RWPE1 (cell line): ENCODE measurements around the gene SECTM1.
"Not testable (repeated sequence)": the region's sequence is repeated elsewhere in the genome, so short reads cannot be mapped to it uniquely, and the experiment has no call there.

Source experiments
- CTCF ChIA-PET: fragments of 350-600 bp; sonication (Branson Sonifier 250); formaldehyde crosslinking; extraction: SDS; loops from one replicate; lab custom pipeline; 2021; lab: Yijun Ruan, JAX
- POLR2A ChIA-PET: fragments of 400-600 bp; formaldehyde crosslinking; extraction: SDS; loops from one replicate; lab custom pipeline; 2020; ENCODE audit warnings: antibody characterized with exemption; ENCODE audit not compliant: low non-redundant PET; lab: Yijun Ruan, JAX
- DNase-seq: peaks from one replicate; pipeline ENCODE4 v3.0.0; 2012; ENCODE audit warnings: low spot score
- H3K27ac ChIP-seq: fragments of 450-650 bp; 2 replicates; pipeline ENCODE4 v1.5.1; 2017
- CTCF ChIP-seq: fragments of 450-650 bp; conservative IDR thresholded peaks from 2 replicates; pipeline ENCODE4 v1.5.1; 2017; ENCODE audit warnings: low read depth, mild to moderate bottlenecking

SECTM1 gene

GRCh38 chr17:82350182-82351030, 16.8 kb upstream of the SECTM1 start:
- POLR2A ChIA-PET = no interaction called here
- no peak overlapping the region for H3K27ac ChIP-seq
- CTCF ChIA-PET = interaction anchor here (0.6 to 0.7 kb wide), 3 partner anchors 53 to 169 kb away, joined by 3 to 4 read pairs (median 3); partner anchors contain the start of gene FOXK2
- 0 out of 2 replicates have a peak, but pooled peaks have one; percentile 8 for TF ChIP-seq CTCF
- DNase-seq = no peak

GRCh38 chr17:82349287-82349701, 15.7 kb upstream of the SECTM1 start:
- no peak overlapping the region for H3K27ac ChIP-seq
- DNase-seq = no peak
- ChIA-PET CTCF (no interaction called here), POLR2A (interaction anchor here (0.6 kb wide), 1 partner anchor 61 kb away, joined by 3 read pairs; no protein-coding TSS in a partner anchor)
- TF ChIP-seq CTCF = no peak

- no peak for DNase-seq
- no peak for TF ChIP-seq CTCF
- ChIA-PET CTCF (interaction anchor here (0.5 kb wide), 1 partner anchor 119 kb away, joined by 3 read pairs; no protein-coding TSS in a partner anchor), POLR2A (interaction anchor here (0.6 kb wide), 1 partner anchor 62 kb away, joined by 3 read pairs; no protein-coding TSS in a partner anchor)
- H3K27ac ChIP-seq = no peak overlapping the region
Measured at GRCh38 chr17:82348866-82349265, 15.3 kb upstream of the SECTM1 start.

- DNase-seq = no peak
- TF ChIP-seq CTCF = no peak
- POLR2A ChIA-PET = no interaction called here
- CTCF ChIA-PET = interaction anchor here (0.5 kb wide), 1 partner anchor 119 kb away, joined by 3 read pairs; no protein-coding TSS in a partner anchor
- no peak overlapping the region for H3K27ac ChIP-seq
Measured at GRCh38 chr17:82348434-82348833, 14.9 kb upstream of the SECTM1 start.

- POLR2A ChIA-PET, CTCF ChIA-PET, H3K27ac ChIP-seq, DNase-seq: not testable (repeated sequence)
Measured at GRCh38 chr17:82347994-82348393, 14.4 kb upstream of the SECTM1 start.

- DNase-seq = no peak
- ChIA-PET POLR2A (interaction anchor here (0.7 kb wide), 1 partner anchor 12 kb away, joined by 3 read pairs; no protein-coding TSS in a partner anchor), CTCF (no interaction called here)
- TF ChIP-seq CTCF = no peak
- H3K27ac ChIP-seq = no peak overlapping the region; the same call in 1 of the 2 replicates
Measured at GRCh38 chr17:82346342-82347300, 13.1 kb upstream of the SECTM1 start.
